HG02870 (cell line): ENCODE data around the gene CDC23.
"Not testable (repeated sequence)": the region's sequence is repeated elsewhere in the genome, so short reads cannot be mapped to it uniquely, and the experiment has no call there.

Experiments used
- ATAC-seq: cut with Tn5 transposase; IDR thresholded peaks from one replicate; pipeline ENCODE4 v1.9.1; 2021; ENCODE audit warnings: mild to moderate bottlenecking, moderate library complexity; ENCODE audit not compliant: unreplicated experiment

CDC23 gene, protein sequence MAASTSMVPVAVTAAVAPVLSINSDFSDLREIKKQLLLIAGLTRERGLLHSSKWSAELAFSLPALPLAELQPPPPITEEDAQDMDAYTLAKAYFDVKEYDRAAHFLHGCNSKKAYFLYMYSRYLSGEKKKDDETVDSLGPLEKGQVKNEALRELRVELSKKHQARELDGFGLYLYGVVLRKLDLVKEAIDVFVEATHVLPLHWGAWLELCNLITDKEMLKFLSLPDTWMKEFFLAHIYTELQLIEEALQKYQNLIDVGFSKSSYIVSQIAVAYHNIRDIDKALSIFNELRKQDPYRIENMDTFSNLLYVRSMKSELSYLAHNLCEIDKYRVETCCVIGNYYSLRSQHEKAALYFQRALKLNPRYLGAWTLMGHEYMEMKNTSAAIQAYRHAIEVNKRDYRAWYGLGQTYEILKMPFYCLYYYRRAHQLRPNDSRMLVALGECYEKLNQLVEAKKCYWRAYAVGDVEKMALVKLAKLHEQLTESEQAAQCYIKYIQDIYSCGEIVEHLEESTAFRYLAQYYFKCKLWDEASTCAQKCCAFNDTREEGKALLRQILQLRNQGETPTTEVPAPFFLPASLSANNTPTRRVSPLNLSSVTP

DNA sequence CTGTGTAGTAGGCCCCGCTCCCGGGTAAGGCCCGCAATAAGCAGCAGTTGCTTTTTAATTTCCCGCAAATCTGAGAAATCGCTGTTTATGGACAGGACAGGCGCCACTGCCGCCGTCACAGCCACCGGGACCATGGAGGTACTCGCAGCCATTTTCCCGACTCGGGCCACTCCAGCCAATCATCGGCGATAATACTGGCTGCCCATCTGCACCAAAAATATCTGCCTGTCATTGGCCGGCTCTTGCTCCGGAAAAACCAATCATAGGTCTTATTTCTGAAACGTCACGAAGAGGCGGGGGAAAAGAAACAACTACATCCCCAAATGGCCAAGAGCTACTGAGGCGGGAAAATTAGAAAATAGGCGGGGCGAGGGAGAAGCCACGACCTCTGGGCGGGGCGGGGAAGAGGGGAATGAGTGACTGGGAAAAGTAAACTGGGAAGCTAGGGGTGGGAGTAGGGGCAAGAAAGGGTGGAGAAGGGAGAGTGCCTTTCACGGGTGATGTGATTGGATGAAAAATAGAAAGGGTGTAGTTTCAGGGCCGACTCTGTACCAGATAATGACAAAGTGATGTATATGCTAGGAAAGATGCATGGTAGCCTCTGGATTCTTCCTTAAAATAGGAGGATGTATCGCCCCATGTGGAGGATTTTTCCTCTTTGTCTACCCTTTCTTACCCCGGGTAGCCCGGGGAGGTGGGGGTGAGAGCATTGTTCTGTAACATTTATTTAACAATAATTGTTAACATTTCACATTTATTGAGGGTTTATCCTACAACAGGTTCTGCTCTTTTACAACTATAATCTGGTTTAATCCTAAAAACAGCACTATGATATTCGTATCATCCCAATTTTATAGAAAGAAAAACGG, at the start of gene CDC23:
Gene CDC23, minus strand, starts transcription at position 163 of the 869 bp plus-strand sequence. Its CDS starts 11 bp downstream, at position 152.
- ATAC-seq, result peak; percentile 96

DNA sequence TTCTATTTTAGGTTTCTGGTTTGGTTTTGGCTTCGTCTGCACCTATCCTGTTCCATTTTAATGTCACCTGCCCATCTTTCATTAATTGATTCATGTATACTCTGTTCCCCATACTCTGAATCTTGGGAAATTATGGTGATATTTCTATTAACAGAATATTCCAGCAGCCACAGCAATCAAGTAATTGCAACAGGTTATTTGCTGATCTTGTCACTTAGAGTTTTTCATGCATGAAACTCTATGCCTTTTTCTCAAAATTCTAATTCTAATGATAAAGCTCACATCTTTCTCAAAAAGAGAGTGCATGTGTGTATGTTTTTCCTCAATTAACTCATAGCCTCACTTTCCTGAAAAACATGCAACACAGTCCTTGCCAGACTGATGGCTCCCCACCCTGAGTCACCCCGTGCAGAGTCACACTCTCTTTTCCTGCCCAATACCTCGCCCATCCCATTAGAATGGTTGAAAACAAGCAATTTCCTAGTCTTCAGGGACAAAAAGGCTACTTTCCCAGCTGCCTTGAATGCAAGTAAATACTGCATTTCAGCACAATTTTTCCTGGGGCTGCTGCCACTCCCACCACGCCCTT, 45.7 kb upstream of the CDC23 start:
- no peak for ATAC-seq

DNA sequence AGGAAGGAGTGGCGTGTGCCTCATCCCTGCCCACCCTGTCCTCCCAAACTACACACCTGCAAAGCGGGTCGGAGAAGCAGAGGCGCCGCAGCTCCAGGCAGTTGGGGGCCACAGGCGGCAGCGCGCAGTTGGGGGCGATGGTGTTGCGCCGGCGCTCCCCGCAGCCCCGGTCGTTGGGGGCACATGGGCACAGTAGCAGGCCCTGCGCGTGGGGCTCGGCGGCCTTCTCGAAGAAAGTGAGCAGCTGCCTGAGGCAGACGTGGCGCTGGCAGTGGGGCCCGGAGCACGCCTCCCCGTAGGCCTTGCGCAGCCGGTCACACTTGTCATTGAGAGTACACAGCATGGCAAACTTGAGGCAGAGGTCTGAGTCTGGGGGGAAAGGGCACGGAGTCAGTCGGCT, 44.5 kb upstream of the CDC23 start:
- ATAC-seq, result no peak

DNA sequence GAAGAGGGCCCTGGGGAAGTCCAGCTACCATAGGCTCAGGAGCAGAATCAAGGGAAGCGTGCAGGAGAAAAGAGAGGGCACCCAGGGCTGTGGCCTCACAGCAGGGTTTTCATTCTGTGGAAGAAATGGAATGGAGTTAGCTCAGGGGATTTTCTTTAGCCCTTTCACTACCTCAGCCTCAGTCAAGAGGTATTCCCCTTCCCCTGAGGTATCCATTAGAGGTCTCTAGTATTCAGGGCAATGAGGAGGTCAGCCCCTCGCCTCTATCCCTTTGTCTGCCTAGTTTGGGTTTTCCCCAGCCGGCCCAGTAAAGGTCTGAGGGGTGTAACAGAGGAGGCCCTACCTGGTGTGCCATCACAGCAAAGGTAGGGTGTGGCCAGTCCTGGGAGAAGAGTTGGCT, 39.8 kb upstream of the CDC23 start:
- ATAC-seq, result no peak

DNA sequence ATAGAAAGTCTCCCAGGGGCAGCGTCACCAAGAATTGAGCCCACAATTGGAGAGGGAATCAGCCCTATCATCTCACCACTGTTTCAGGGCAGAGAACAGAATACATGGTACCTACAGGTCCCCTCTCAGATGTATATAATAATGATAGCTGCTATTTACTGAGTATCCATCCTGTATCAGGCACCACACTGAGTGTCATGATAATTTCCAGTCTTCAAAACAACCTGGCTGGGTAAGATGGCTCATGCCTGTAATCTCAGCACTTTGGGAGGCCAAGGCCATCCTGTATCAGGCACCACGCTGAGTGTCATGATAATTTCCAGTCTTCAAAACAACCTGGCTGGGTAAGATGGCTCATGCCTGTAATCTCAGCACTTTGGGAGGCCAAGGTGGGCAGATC, 34.7 kb upstream of the CDC23 start:
- not testable (repeated sequence) for ATAC-seq

DNA sequence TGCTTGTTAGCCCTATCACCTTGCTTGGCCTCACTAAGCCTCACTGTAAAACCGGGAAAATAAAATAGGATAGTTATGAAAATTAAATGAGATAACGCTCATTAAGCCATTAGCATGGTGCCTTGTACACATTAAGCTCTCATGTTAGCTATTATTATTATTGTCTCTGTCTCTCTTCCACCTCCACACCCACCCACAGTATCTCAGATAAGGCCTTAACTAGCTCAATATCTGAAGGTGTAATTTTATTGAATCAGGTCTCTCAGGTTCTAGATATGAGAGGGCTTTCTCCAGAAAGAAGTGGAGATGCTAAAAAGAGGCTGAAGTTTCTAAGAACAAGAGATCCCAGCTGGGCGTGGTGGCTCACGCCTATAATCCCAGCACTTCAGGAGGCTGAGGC, 33.7 kb upstream of the CDC23 start:
- ATAC-seq, result no peak

DNA sequence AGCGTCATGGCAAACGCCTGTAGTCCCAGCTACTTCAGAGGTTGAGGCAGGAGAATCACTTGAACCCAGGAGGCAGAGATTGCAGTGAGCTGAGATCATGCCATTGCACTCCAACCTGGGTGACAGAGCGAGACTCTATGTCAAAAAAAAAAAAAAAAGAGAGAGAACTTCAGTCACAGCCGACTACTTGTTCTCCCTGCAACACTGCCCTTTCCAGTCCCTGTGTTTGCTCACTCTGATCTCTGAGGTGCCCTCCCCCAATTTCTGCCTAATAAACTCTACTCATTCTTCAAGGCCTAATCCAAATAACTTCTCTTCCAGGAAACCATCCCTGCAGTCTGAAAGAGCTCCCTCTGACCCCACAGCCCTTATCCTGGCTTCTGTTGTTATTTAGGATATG, 33.2 kb upstream of the CDC23 start:
- ATAC-seq, result no peak

DNA sequence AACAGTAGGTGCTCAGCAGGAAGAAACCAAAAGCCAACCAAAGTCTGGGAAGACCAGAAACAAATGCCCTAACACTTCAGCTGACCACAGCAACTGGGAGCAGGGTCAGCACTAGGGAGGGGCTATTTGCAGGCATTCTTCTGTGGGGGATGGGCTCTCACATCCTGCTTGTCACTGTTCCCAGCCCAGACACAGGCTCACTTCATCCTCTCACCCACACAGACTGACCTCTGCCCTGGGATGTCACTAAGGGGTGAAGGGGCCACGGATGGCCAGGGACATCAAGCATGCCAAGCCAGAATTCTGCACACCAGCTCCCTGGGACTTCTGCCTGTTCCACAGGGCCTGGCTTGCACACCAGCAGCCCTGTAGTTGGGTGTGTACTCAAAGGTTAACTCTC, 32.6 kb upstream of the CDC23 start:
- no peak for ATAC-seq

DNA sequence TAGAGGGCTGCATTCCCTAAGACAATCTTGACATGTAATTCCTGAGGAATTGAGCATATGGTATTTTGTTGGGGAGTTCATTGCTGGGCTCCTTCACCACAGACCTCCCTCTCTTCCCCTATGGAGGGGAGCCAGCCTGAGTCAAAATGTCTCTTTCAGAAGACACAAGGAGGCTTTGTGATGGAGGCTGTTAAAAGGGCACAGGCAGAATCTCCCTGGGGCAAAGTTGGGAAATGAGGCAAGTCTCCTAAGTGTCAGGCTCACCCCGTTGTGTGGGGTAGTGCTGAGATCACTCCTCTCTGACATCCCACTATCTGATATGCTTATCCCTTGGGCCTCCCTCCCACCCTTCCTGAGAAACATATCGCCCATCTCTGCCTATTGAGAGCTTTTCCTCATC, 30.7 kb upstream of the CDC23 start:
- no peak for ATAC-seq

DNA sequence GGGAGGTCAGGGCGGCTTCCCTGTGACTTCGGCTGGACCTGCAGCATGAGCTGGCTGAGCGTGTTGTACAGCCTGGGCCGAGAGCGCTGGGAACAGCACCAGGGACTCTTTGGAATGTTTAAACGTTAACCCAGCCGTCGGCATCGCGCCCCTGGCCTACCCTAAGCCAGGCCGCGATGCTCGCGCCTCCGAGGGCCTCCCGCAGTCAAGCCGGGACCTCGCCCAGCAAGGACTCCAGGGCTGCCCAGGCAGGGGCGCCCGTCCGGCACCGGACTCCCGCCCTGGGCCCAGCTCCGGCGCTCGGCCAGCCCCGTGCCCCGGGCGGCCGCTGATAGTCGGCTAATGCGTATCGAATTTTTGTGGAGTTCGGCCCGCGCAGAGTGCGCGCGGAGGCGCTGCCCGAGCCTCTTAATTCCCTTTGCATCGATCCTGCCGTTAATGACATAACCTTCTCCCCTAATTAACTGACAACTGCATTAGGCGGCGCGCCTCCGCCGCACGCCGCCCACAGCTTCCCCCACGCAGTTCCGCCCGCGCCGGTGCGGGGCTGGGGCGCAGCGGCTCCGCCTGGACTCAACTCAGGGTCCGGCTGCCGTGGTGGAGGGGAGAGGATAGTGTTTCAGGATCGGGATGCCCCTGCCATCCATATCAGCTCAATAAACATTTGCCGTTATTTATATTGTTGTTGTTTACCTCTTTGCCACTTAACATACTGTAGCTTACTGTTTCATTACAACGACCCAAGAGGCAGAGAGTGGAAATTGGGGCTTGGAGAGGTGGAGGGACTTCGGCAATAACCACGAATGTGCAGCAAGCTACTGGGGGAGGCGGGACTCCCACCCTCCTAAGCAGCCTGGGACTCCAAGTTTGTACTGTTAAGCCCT, 28.8 kb upstream of the CDC23 start:
- ATAC-seq, result no peak

DNA sequence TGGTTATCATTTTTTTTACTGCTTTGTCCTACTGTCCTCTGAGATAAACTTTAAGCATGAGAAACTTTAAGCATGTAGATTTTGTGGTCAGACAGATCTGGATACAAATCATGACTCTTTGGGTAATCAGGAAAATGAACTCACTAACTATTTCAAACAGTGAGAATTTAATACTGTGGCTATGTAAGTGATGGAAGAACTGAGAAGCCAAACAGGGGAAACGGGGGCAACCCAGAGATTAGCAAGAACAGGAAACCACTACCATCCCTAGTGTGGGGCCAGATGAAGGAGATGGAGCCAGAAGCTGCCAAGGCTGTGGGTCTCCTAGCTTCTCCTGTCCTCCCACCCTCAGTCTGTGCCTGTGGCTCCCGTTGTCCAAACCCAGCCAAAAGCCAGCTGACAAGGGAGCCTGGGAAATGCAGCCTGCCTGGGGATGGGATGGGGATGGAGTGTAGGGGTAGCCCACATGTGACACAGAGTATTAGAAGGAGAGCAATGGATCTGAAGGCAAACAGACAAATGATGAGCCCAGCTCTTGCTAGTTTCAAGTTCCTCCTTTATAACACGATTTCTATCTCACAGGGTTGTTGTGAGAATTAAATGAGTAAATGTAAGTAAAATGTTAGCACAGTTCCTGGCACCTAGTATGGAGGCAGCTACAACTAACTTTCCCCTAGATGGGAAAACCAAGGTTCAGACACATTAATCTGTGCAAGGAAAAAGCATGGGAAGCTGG, 27.7 kb upstream of the CDC23 start:
- no peak for ATAC-seq

DNA sequence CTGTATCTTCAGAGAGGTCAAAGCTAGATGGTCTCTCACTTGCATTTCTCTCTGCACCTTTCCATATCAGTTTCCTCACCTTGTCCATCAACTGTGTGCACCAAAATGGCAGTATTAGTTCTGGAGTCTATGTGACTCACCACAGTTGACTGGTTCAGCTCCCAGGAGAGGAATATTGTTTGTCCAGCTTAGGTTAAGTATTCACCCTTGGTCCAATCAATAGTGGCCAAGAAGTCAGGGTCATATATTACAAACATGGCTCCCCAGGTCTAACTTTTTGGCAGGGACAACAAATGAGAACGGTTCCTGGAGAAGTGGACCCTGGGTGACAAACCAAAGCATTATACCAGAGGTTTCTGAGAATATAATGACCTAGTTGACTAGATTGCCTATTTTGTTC, 24.9 kb upstream of the CDC23 start:
- ATAC-seq, result no peak

DNA sequence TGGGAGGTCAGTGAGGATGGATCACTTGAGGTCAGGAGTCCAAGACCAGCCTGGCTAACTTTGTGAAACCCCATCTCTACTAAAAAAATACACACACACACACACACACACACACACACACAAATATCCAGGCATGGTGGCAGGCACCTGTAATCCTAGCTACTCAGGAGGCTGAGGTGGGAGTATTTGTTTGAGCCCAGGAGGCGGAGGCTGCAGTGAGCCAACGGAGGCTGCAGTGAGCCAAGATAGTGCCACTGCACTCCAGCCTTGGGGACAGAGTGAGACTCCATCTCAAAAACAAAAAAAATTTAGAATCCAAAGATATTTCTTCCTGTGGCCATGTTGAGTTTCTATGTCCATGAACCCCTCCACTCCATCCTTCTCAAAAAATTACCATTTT, 21.5 kb upstream of the CDC23 start:
- ATAC-seq, result no peak

DNA sequence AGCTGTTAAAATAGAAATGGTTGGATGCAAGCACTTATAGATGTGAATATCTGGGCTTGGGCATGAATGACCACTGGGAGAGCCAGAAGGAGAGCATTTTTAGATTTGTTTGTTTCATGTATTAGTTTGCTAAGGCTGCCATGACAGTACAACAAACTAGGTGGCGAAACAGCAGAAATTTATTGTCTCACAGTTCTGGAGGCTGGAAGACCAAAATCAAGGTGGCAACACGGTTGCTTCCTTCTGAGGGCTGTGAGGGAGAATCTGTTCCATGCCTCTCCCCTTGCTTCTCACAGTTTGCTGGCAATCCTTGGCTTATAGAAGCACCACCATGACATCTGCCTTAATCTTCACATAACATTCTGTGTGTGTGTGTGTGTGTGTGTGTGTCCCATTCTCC, 20.2 kb upstream of the CDC23 start:
- no peak for ATAC-seq

DNA sequence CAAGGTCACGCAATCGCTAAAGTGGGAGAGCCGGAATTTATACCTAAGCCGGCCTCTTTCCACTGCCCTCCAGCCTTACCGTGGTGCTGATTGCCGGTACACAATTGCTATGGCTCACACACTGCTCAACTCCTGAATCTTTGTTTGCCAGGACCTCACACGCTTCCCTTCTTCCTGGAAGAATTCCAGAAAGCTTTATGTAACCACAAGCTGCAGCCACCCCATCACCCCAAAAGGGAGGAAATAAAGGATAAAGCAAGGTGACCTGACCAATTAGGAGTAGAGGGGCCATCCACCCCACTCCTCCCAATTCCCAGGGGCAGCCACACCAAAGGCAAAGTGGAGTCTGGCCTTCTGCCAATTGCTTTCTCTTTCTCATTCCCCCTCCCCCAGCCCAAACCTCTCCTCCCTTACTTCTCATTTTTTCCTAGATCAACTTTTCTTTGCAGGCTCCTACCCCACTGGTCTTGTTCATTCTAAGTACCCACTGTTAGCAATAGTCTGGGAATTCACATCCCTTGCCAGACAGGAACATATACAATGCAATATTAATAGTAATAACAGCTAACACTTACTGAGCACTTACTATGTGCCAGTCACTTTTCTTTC, 18.0 kb upstream of the CDC23 start:
- no peak for ATAC-seq

DNA sequence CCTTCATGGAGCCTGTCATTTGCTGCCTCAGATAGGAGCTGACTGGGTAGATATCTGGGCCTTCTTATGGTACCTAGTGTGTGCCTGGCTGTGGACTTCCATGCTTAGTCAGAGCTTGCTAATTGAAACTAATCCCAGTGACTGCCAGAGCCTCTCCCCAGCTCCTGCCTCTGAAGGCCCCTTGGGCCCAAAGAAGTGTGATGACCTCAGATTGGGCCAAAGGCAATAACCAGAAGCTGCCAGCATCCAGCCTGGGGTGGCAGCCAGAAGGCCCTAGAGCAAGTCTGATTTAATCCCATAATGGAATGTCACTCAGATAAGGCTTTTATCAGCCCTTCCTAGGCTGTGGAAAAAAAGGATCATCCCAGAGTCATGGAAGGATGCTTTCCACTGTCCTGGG, 17.1 kb upstream of the CDC23 start:
- no peak for ATAC-seq

DNA sequence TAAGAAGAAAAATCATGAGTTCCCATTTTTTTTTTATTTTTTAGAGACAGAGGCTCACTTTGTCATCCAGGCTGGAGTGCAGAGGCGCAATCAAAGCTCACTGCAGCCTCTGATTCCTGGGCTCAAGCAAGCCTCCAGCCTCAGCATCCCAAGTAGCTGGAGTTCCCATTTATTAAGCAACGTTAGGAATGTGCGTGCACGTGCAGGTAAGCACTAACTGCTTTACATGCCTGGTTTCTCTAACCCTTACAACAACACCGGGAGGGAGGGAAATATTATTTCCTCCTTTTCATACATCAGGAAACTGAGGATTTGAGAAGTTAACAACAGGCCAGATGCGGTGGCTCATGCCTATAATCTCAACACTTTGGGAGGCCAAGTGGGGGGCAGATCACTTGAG, 16.3 kb upstream of the CDC23 start:
- ATAC-seq, result no peak

DNA sequence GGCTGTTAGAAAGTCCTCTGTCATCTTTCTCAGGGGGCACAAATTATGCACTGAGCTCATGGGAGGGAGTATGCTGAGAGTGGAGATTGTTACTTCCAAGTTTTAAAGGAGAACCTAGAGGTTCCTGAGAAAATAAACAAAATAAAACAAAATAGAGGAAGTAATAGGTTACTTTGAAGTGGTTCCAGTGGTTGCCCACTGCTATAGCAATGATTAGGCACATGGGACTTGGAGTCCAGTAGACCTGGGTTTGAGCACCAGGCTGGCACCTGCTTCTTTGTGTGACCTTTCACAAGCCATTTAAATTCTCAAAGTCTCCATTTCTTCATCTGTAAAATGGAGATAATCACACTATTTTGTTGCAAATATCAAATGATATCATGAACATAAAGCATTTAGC, 13.8 kb upstream of the CDC23 start:
- ATAC-seq, result no peak

DNA sequence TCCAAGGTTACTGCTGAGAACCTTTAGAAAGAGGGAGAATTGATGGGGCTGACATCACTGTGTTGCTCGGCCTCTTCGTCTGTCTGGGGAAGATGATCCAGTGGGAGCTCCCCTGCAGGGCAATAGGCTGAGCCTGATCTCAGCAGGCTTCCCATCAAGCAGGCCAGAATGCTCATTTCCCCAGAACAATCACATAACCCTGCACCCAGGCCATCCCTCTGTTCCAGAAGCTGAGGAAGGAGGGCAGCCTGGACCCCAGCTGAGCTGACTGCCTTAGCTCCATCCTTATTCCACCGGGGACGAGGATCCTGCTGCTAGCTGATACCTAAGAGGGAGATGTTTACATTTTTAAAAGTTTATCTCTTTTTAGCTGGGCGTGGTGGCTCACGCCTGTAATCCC, 11.6 kb upstream of the CDC23 start:
- ATAC-seq, result no peak
